A673 (cell line): ENCODE data around the gene FGF12. TPM values are rescaled to one million over a fixed set of nuclear protein-coding genes. Genes with fewer than 3 reads are reported as not detected.

Experiments
- BruUV-seq: library from RNA; stranded (reverse); fragments of 400-500 nt; replicated peaks from 2 replicates; lab custom pipeline; 2021; lab: Mats Ljungman, UMichigan
- CTCF ChIA-PET: fragments of 300-600 bp; sonication (Branson Sonifier 250); formaldehyde crosslinking; loops from one replicate; lab custom pipeline; 2022; ENCODE audit warnings: antibody characterized with exemption; lab: Charles Lee
- POLR2A ChIA-PET: fragments of 300-600 bp; sonication (Branson Sonifier 250); formaldehyde crosslinking; loops from one replicate; lab custom pipeline; 2022; ENCODE audit warnings: antibody characterized with exemption; ENCODE audit not compliant: low non-redundant PET; lab: Charles Lee
- DNase-seq: peaks from one replicate; pipeline ENCODE4 v3.0.0-alpha.2; 2015; ENCODE audit warnings: low spot score
- H3K27ac ChIP-seq: fragments of 200-600 bp; sonication (generic); 2 replicates; pipeline ENCODE4 v1.5.1; 2016; ENCODE audit warnings: mixed run types, low read depth, mild to moderate bottlenecking, mixed read lengths, antibody characterized with exemption, low read length; ENCODE audit not compliant: poor library complexity, severe bottlenecking
- H3K27me3 ChIP-seq: fragments of 200-600 bp; sonication (generic); replicated peaks from 2 replicates; pipeline ENCODE4 v1.6.1; 2017; ENCODE audit warnings: mixed run types, low read depth, mild to moderate bottlenecking, mixed read lengths, antibody characterized with exemption, low read length; ENCODE audit not compliant: insufficient read depth, poor library complexity
- H3K36me3 ChIP-seq: fragments of 200-600 bp; sonication (generic); 2 replicates; pipeline ENCODE4 v1.6.1; 2016; ENCODE audit warnings: mixed run types, mild to moderate bottlenecking, mixed read lengths, antibody characterized with exemption, low read length; ENCODE audit not compliant: insufficient read depth, poor library complexity, severe bottlenecking
- H3K4me1 ChIP-seq: fragments of 200-600 bp; sonication (generic); 2 replicates; pipeline ENCODE4 v1.6.1; 2017; ENCODE audit warnings: mixed run types, mild to moderate bottlenecking, mixed read lengths, antibody characterized with exemption, low read length; ENCODE audit not compliant: insufficient read depth, poor library complexity, severe bottlenecking
- H3K4me3 ChIP-seq: fragments of 200-600 bp; sonication (generic); 2 replicates; pipeline ENCODE4 v1.5.1; 2016; ENCODE audit warnings: low read depth, mixed run types, mild to moderate bottlenecking, mixed read lengths, low read length; ENCODE audit not compliant: poor library complexity, severe bottlenecking
- H3K9me3 ChIP-seq: fragments of 200-600 bp; sonication (generic); 2 replicates; pipeline ENCODE4 v1.6.1; 2016; ENCODE audit warnings: mixed run types, low read depth, mild to moderate bottlenecking, mixed read lengths, antibody characterized with exemption, low read length; ENCODE audit not compliant: poor library complexity, severe bottlenecking
- CTCF ChIP-seq: fragments of 300-800, 200-600 bp; sonication (generic); conservative IDR thresholded peaks from 2 replicates; pipeline ENCODE4 v1.5.1; 2017; ENCODE audit warnings: low read depth, mild to moderate bottlenecking, antibody characterized with exemption, low read length, moderate library complexity, mixed read lengths
- EZH2 ChIP-seq: fragments of 200-600 bp; sonication (generic); IDR thresholded peaks from 2 replicates; pipeline ENCODE4 v1.6.1; 2017; ENCODE audit warnings: borderline replicate concordance, low read depth, mild to moderate bottlenecking, mixed read lengths, antibody characterized with exemption, low read length; ENCODE audit not compliant: poor library complexity, severe bottlenecking
- intact Hi-C: fragments of 100-400 bp; cut with micrococcal nuclease; formaldehyde crosslinking; loops from one replicate; pipeline ENCODE4 v1.10.0; 2022; ENCODE audit not compliant: unreplicated experiment
- total RNA-seq: library from RNA; stranded (reverse); gene quantifications from 2 replicates; pipeline ENCODE4 v1.2.3, GENCODE V29; 2021

Gene FGF12
- total RNA-seq, 1 experiment from 2014 or later = 2.3 TPM

GRCh38 chr3:192636517-192637444 lies 90.6 kb downstream of the FGF12 start:
- no TSS peak for BruUV-seq
- H3K27ac ChIP-seq = no peak overlapping the region
- H3K4me1 ChIP-seq = no peaks in the 10 kb centered on the region
- CTCF ChIA-PET = no interaction called here
- no peaks in the 10 kb centered on the region for H3K9me3 ChIP-seq
- no peaks in the 10 kb centered on the region for H3K27me3 ChIP-seq
- no peaks in the 10 kb centered on the region for H3K36me3 ChIP-seq
- DNase-seq = no peak
- intact Hi-C loops = no loop called here
- H3K4me3 ChIP-seq = no peak overlapping the region
- TF ChIP-seq CTCF = no peak
- no peak for TF ChIP-seq EZH2
- POLR2A ChIA-PET = no interaction called here

- no peak for TF ChIP-seq CTCF
- TF ChIP-seq EZH2 = no peak
- no peaks in the 10 kb centered on the region for H3K36me3 ChIP-seq
- ChIA-PET CTCF (no interaction called here), POLR2A (no interaction called here)
- H3K4me1 ChIP-seq = no peaks in the 10 kb centered on the region
- DNase-seq = no peak
- intact Hi-C loops = no loop called here
- BruUV-seq = no TSS peak
- H3K27me3 ChIP-seq = no peaks in the 10 kb centered on the region
- no peaks in the 10 kb centered on the region for H3K9me3 ChIP-seq
- H3K4me3 ChIP-seq = no peak overlapping the region
- no peak overlapping the region for H3K27ac ChIP-seq
Observed at GRCh38 chr3:192629429-192629828, 97.9 kb downstream of the FGF12 start.

DNA sequence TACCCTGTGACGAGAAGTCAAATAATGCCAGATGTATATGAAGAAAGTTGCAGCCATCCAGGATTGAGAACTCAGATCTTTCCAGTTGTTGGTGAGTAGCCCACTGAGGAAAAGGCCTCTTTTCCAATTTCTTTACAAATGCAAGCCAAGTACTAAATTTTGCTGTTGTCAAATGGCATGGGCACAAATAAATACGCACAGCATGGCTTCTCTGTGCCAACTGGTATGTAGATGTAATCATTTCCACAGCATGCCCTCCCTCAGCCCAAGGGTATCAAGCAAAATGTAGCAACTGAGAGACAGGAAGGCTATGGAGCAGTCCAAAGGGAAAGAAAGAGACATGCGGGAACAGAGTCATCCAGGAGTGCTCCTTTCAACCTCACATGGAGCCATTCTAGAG lies 105.4 kb downstream of the FGF12 start:
- TF ChIP-seq CTCF (no peak), EZH2 (no peak)
- no peaks in the 10 kb centered on the region for H3K27me3 ChIP-seq
- CTCF ChIA-PET = no interaction called here
- no peaks in the 10 kb centered on the region for H3K9me3 ChIP-seq
- POLR2A ChIA-PET = no interaction called here
- no peak for DNase-seq
- no peak overlapping the region for H3K27ac ChIP-seq
- H3K4me1 ChIP-seq = no peaks in the 10 kb centered on the region
- H3K36me3 ChIP-seq = no peaks in the 10 kb centered on the region
- intact Hi-C loops = no loop called here
- no peak overlapping the region for H3K4me3 ChIP-seq
- no TSS peak for BruUV-seq
